Natural killer cell treated with Interleukin-12 subunit alpha and Interleukin-12 subunit beta and Interleukin-15 and Interleukin-18, amount 100 ng/mL, for 72 hours (primary cell): ENCODE results near the gene CD53. TPM values are rescaled to one million over a fixed set of nuclear protein-coding genes. Genes with fewer than 3 reads are reported as not detected.

ENCODE experiments used
- ATAC-seq, 2 donors: fragments of 150-1000 bp; cut with Tn5 transposase in 1 of 2; sonication (Bioruptor Pico), chemical (Tn5 transposase) in 1 of 2; 2 replicates each; pipeline ENCODE4 v1.10.0; 2021
- DNase-seq: peaks from one replicate; pipeline ENCODE4 v3.0.0; 2022; ENCODE audit warnings: low spot score
- H3K27ac Mint-ChIP-seq, 2 donors: 1 replicate in 1 of 2; 2 replicates in 1 of 2; pipeline ENCODE4 v1.8.0; 2022; ENCODE audit warnings: mixed read lengths in 2 of 2, mild to moderate bottlenecking in 1 of 2, moderate library complexity in 1 of 2
- H3K27me3 Mint-ChIP-seq, 2 donors: 1 replicate in 1 of 2; 2 replicates in 1 of 2; pipeline ENCODE4 v1.8.0; 2022; ENCODE audit warnings: mixed read lengths in 2 of 2
- H3K36me3 Mint-ChIP-seq: one replicate; pipeline ENCODE4 v1.8.0; 2022; ENCODE audit warnings: mixed read lengths
- H3K4me1 Mint-ChIP-seq, 2 donors: 1 replicate in 1 of 2; 2 replicates in 1 of 2; pipeline ENCODE4 v1.8.0; 2022; ENCODE audit warnings: low read depth in 2 of 2, mixed read lengths in 2 of 2, mild to moderate bottlenecking in 1 of 2
- H3K4me3 Mint-ChIP-seq: one replicate; pipeline ENCODE4 v1.8.0; 2022; ENCODE audit warnings: mixed read lengths
- H3K9me3 Mint-ChIP-seq: 2 replicates; pipeline ENCODE4 v1.8.0; 2022; ENCODE audit warnings: mixed read lengths
- total RNA-seq, 2 donors: library from RNA; stranded (reverse); gene quantifications; one replicate each; pipeline ENCODE4 v1.2.3, GENCODE V29; 2022

Gene CD53
- total RNA-seq, 2 donors from 2014 or later = 357 to 897 TPM

DNA sequence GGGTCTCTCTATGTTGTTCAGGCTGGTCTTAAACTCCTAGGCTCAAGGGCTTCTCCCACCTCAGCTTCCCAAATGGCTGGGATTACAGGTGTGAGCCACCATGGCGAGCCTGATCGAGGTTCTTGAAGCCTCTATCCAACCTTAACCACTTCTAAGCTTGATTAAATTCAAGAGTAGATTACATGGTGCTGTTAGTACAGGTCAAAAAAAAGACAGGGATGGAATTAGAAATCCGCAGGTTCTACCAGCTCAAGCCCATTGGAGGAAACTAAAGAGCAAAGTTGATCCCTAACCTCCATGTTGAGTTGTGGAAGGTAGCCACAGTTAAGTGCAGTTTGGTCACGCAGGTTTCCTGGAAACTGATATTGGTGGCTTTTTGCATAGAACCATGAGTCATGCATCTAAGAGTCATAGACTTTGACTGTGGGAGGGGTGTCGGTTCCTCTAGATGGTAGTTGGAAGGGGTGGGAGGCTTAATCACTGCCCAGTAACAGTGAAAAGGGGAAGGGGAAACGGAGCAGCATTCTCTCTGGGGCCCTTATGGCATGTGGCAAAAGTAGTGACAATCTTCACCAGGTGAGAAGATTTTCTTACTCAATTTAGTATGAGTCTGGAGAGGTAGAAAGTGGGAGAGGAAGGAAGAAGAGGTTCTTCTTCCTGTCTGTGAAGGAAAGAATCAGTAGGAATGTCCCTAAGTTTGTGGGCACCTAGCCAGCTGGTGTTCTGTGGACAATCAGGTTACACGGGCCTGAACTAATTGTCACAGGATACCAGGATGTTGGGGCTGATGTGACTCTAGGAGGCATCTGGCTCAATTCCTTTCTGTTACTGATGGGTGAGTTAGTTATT lies 7.0 kb downstream of the CD53 start:
- DNase-seq (peak; percentile 89), ATAC-seq (peak; percentile 81 to 89)
- Mint-ChIP-seq H3K27me3 (no peaks in the 10 kb centered on the region), H3K4me3 (peak overlapping the region; percentile 100), H3K9me3 (no peaks in the 10 kb centered on the region), H3K4me1 (peaks cover 58 to 91% of the 10 kb centered on the region in 2 donors), H3K36me3 (peaks cover 39% of the 10 kb centered on the region), H3K27ac (peak overlapping the region; percentile 97 to 99)

GRCh38 chr1:110880708-110881374 lies 7.9 kb downstream of the CD53 start:
- Mint-ChIP-seq H3K27ac (peak overlapping the region; percentile 97 to 99), H3K4me1 (peaks cover 52 to 85% of the 10 kb centered on the region in 2 donors), H3K27me3 (no peaks in the 10 kb centered on the region), H3K9me3 (no peaks in the 10 kb centered on the region), H3K36me3 (peaks cover 34% of the 10 kb centered on the region), H3K4me3 (peak overlapping the region; percentile 100)
- no peak for DNase-seq
- peak; percentile 80 to 84 for ATAC-seq

- ATAC-seq (peak; percentile 59), DNase-seq (no peak)
- peaks cover 75 to 86% of the 10 kb centered on the region in 2 donors for H3K4me1 Mint-ChIP-seq
- H3K27me3 Mint-ChIP-seq = no peaks in the 10 kb centered on the region
- peak overlapping the region; percentile 78 for H3K4me3 Mint-ChIP-seq
- peaks cover 4% of the 10 kb centered on the region for H3K9me3 Mint-ChIP-seq
- peak overlapping the region; percentile 69 to 91 for H3K27ac Mint-ChIP-seq
- H3K36me3 Mint-ChIP-seq = peaks cover 45% of the 10 kb centered on the region
Observed at GRCh38 chr1:110888049-110888448, 15.1 kb downstream of the CD53 start.

DNA sequence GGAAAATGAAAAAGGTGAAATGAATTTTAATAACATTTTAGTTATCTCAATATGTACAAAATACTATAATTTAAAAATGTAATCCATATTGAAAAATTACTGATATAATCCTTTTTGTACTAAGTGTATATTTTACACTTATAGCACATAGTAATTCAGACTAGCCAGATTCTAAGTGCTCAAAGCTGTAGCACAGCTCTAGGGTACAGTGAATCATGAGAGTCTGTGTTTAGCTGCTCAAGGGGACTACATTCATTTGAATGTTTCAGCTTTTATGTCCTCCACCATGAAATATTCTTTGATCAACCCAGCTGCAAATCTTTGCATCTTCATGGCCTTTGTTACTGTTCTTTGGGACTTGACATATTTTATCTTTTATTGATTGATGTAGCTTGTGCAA lies 15.7 kb downstream of the CD53 start:
- no peaks in the 10 kb centered on the region for H3K27me3 Mint-ChIP-seq
- H3K27ac Mint-ChIP-seq = peak overlapping the region; percentile 69 to 91
- peaks cover 77 to 86% of the 10 kb centered on the region in 2 donors for H3K4me1 Mint-ChIP-seq
- peak overlapping the region; percentile 78 for H3K4me3 Mint-ChIP-seq
- ATAC-seq (no peak), DNase-seq (no peak)
- H3K36me3 Mint-ChIP-seq = peaks cover 51% of the 10 kb centered on the region
- peaks cover 4% of the 10 kb centered on the region for H3K9me3 Mint-ChIP-seq

- Mint-ChIP-seq H3K36me3 (peaks cover 63% of the 10 kb centered on the region), H3K4me1 (peaks cover 86 to 90% of the 10 kb centered on the region in 2 donors), H3K9me3 (peaks cover 4% of the 10 kb centered on the region), H3K27me3 (no peaks in the 10 kb centered on the region), H3K27ac (peak overlapping the region; percentile 48 to 91), H3K4me3 (peak overlapping the region; percentile 78)
- no peak for DNase-seq
- ATAC-seq = peak; percentile 56 to 62
Observed at GRCh38 chr1:110890474-110891196, 17.7 kb downstream of the CD53 start.

DNA sequence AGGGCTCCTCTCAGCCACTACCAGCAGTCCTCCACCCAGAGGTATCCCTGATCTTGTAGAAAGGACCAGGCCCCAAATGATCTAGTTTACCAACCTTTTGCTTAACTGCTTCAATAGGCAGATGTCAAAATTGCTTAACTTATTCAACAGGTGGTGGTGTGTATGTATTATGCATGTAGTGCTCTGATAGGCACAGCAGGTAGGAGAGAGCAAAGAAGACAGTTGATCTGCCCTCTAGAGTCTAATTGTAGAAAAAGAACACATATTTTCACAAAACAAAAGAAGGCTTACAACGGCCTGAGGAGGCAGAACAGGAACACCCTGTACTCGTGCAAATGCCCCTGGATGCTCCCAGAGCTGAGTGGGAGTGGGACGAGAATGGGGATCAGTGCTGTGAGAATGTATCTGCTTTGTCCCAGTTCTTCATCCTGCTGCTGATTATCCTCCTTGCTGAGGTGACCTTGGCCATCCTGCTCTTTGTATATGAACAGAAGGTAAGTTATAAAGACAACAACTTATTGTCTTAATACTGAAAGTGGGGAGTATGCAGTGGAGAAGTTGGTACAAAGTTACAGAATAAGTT lies 21.1 kb downstream of the CD53 start:
- ATAC-seq = no peak
- peaks cover 65% of the 10 kb centered on the region for H3K36me3 Mint-ChIP-seq
- peak overlapping the region; percentile 12 for H3K4me3 Mint-ChIP-seq

GRCh38 chr1:110896090-110896489 lies 23.1 kb downstream of the CD53 start:
- H3K36me3 Mint-ChIP-seq = peaks cover 76% of the 10 kb centered on the region
- ATAC-seq = peak; percentile 63 to 76
- no peak for DNase-seq

More for the DNA sequence above, 21.1 kb downstream of the CD53 start:
- H3K9me3 Mint-ChIP-seq = peaks cover 4% of the 10 kb centered on the region
- DNase-seq = no peak
- H3K27me3 Mint-ChIP-seq = no peaks in the 10 kb centered on the region
- peak overlapping the region; percentile 48 to 91 for H3K27ac Mint-ChIP-seq
- peaks cover 88 to 93% of the 10 kb centered on the region in 2 donors for H3K4me1 Mint-ChIP-seq

DNA sequence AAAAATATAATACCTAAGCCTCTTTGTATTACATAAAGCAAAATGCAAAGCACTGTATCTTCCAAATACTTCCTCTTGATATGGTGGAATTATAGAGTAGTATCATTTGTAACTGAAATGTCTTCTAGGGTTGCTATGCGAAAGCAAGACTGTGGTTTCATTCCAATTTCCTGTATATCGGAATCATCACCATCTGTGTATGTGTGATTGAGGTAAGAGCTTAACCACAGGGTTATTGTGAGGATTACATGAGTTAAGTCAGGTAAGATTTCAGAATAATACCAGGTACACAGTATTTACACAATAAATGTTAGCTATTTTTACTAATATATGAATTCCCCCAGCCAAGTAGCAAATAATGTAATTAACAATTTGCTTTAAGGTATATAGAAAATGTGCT lies 24.7 kb downstream of the CD53 start:
- Mint-ChIP-seq H3K36me3 (peaks cover 69% of the 10 kb centered on the region), H3K4me1 (peaks cover 75 to 76% of the 10 kb centered on the region in 2 donors), H3K4me3 (peak overlapping the region; percentile 20), H3K27ac (peak overlapping the region; percentile 48 to 91), H3K9me3 (no peaks in the 10 kb centered on the region), H3K27me3 (no peaks in the 10 kb centered on the region)
- no peak for DNase-seq
- peak in 1 of 2 donors; percentile 50 for ATAC-seq

More at GRCh38 chr1:110896090-110896489, 23.1 kb downstream of the CD53 start:
- Mint-ChIP-seq H3K4me1 (peaks cover 79 to 83% of the 10 kb centered on the region in 2 donors), H3K4me3 (peak overlapping the region; percentile 72), H3K27me3 (no peaks in the 10 kb centered on the region), H3K27ac (peak overlapping the region; percentile 48 to 91), H3K9me3 (peaks cover 4% of the 10 kb centered on the region)

DNA sequence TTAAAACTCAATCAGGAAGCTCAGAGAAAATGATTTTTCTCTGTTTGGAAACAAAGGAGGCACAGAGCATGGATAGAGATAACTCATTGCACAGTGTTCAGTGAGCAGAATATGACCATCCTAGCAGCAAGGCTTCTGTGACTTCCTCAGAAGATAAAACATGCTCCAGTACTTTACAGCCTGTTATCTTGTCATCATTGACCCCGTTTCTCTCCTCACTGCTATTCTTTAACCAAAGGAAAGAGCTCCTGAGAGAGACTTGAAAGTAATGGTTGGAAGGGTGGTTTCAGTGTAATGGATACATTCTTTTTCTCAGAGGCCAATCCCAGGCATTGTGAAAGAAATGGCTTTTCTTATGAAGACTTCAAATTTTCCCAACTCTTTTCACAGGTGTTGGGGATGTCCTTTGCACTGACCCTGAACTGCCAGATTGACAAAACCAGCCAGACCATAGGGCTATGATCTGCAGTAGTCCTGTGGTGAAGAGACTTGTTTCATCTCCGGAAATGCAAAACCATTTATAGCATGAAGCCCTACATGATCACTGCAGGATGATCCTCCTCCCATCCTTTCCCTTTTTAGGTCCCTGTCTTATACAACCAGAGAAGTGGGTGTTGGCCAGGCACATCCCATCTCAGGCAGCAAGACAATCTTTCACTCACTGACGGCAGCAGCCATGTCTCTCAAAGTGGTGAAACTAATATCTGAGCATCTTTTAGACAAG lies 25.9 kb downstream of the CD53 start:
- peaks cover 57% of the 10 kb centered on the region for H3K36me3 Mint-ChIP-seq
- no peaks in the 10 kb centered on the region for H3K27me3 Mint-ChIP-seq
- DNase-seq (no peak), ATAC-seq (peak in 1 of 2 donors; percentile 11)
- H3K4me1 Mint-ChIP-seq = peaks cover 65 to 69% of the 10 kb centered on the region in 2 donors
- H3K9me3 Mint-ChIP-seq = no peaks in the 10 kb centered on the region
- peak overlapping the region; percentile 48 to 91 for H3K27ac Mint-ChIP-seq
- no peak overlapping the region for H3K4me3 Mint-ChIP-seq

GRCh38 chr1:110899458-110899843 lies 26.5 kb downstream of the CD53 start:
- peaks cover 65 to 69% of the 10 kb centered on the region in 2 donors for H3K4me1 Mint-ChIP-seq
- H3K9me3 Mint-ChIP-seq = peaks cover 2% of the 10 kb centered on the region
- no peak overlapping the region for H3K4me3 Mint-ChIP-seq
- DNase-seq = no peak
- H3K27me3 Mint-ChIP-seq = no peaks in the 10 kb centered on the region
- H3K27ac Mint-ChIP-seq = peak overlapping the region; percentile 48 to 91
- peaks cover 51% of the 10 kb centered on the region for H3K36me3 Mint-ChIP-seq
- ATAC-seq = no peak

GRCh38 chr1:110902820-110903463 lies 30.0 kb downstream of the CD53 start:
- peaks cover 21% of the 10 kb centered on the region for H3K36me3 Mint-ChIP-seq
- ATAC-seq (no peak), DNase-seq (no peak)
- H3K9me3 Mint-ChIP-seq = peaks cover 14% of the 10 kb centered on the region
- H3K27me3 Mint-ChIP-seq = no peaks in the 10 kb centered on the region
- H3K4me3 Mint-ChIP-seq = no peak overlapping the region
- H3K4me1 Mint-ChIP-seq = peaks cover 39 to 51% of the 10 kb centered on the region in 2 donors
- H3K27ac Mint-ChIP-seq = peak overlapping the region; percentile 37 to 71

DNA sequence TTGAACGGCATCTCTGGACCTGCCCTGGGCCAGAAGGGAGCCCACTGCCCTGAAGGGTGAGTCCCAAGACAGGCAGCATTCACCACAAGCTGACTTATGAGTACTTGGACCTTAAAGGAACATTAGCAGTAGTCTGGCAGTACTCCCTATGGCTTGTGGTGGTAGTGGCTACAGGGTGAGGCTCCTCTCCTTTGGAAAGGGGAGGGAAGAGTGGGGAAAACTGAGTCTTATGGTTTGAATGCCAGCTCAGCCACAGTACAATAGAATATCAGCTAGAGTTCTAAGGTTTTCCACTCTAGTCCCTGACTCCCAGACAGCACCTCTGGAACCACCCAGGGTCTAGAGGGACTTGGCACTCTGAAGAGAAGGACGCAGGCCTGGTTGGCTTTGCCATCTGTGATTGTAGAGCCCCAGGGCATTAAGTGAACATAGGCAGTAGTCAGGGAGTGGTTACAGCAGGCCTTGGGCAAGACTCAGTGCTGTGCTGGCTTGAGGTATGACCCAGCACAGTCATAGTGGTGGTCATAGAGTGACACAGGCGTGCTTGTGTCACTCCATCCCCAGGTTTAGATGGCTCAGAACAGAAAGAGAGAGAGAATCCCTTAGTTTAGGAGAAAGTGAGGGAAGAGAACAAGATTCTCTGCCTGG lies 31.0 kb downstream of the CD53 start:
- Mint-ChIP-seq H3K9me3 (peaks cover 14% of the 10 kb centered on the region), H3K36me3 (peaks cover 19% of the 10 kb centered on the region), H3K4me1 (peaks cover 36 to 43% of the 10 kb centered on the region in 2 donors), H3K27ac (peak overlapping the region; percentile 37 to 71), H3K4me3 (no peak overlapping the region), H3K27me3 (no peaks in the 10 kb centered on the region)
- ATAC-seq (peak; percentile 52 to 79), DNase-seq (no peak)
